Posterior cingulate gyrus (tissue), 11 donors: ENCODE measurements around the gene DLL1.
"Not testable (repeated sequence)": the region's sequence is repeated elsewhere in the genome, so short reads cannot be mapped to it uniquely, and the experiment has no call there.

Experiments used
- DNase-seq, 10 donors: peaks; one replicate each; pipeline versions ENCODE4 v3.0.0 to v3.0.0-alpha.2; 2020 to 2021; ENCODE audit warnings: mixed read lengths in 3 of 10
- intact Hi-C: fragments of 100-400 bp; cut with DNase I; formaldehyde crosslinking; loops from one replicate; pipeline ENCODE4 v1.15.1; 2023

Gene DLL1

DNA sequence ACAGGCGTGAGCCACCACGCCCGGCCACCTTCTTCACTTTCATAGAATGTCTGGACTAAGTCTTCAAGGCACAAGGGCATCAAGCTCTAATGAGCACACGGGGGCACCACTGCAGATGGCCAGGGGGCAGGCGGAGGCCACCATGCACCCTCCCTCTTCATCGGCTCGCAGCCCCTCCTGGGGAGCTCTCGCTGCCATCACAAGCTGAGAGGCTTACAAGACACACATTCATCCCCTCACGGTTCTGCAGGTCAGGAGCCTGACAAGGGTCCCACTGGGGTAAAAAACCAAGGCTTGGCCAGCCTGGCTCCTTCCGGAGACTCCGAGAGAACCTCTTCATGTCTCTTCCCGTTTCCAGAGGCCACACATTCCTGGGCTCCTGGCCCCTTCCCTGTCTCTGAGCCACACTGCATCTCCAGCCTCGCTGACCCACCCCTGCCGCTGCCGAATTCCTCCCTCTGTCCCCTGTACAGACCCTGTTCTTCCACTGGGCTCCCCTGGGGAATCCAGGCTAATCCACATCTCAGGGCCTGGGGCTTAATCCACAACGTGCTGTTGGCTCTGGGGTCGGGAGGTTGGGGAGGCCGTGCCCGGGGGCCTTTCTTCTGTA is 19.8 kb downstream of the DLL1 start:
- DNase-seq: peak in 3 of 10 donors; percentile 39 to 70 (median 53)
- intact Hi-C loops: no loop called here

DNA sequence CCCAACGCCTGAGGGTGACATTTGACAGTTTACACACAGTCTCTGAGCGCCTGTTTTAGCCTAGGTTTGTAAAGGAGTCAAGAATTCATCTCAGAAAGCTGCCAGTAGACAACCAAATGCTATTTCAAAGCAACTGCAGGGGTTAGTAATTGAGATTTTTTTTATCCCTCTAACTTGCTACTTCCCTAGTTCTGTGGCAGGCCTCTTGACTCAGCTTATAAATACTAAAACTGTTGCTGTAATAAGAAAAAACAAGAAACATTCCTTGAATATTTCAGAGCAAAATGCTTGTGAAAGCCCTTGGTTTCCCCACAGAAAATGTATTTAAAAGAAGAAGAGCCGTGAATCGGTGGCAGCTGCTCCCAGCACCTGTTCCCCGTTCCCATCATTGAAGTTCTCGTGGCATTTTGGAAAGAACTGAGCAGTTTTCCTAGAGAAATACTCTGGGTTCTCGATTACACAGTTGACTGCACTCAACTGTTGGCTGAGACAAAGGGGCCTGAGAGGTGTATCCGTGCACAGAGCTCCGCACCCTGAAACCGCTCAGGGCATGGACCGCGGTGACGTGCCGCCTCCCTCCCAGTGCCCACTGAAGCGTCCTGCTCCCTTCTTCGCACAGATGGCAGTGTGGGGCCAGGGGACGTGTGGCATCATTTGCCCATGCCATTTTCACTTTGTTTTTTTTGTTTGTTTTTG is 20.9 kb downstream of the DLL1 start:
- intact Hi-C loops: no loop called here
- DNase-seq: peak in 3 of 10 donors; percentile 39 to 75 (median 61)

DNA sequence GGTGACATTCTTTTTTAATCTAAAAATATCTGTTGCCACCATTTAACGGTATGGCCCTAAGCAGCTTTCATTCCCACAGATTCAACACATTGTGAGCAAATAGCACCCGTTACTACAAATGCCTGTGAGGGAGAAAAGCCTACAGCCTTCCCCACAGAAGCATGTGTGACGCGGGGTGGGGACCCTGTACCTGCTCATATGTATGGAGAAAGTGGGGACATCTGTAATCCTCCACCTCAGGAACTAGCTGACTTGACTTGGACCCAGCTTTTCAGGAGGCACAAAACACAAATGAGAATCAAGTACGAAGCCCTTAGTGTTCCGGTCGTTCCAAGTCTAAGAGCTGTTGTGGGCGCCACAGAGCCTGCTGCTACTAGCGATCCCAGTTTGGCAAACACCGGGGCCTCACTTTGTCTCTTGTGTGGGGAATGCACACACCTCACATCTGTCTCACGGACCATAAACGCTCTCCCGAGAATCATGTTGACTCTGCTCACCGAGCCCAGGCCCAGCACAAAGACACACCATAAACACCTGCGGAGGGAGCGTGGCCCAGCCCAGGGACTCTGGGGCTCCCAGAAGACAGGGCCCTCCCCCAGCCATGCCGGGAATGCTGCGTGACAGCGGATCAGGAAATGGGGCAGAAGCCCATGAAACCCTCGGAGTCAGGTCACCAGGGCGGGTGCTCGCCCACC is 21.6 kb downstream of the DLL1 start:
- peak in 3 of 10 donors; percentile 39 to 84 (median 55) for DNase-seq
- intact Hi-C loops: no loop called here

DNA sequence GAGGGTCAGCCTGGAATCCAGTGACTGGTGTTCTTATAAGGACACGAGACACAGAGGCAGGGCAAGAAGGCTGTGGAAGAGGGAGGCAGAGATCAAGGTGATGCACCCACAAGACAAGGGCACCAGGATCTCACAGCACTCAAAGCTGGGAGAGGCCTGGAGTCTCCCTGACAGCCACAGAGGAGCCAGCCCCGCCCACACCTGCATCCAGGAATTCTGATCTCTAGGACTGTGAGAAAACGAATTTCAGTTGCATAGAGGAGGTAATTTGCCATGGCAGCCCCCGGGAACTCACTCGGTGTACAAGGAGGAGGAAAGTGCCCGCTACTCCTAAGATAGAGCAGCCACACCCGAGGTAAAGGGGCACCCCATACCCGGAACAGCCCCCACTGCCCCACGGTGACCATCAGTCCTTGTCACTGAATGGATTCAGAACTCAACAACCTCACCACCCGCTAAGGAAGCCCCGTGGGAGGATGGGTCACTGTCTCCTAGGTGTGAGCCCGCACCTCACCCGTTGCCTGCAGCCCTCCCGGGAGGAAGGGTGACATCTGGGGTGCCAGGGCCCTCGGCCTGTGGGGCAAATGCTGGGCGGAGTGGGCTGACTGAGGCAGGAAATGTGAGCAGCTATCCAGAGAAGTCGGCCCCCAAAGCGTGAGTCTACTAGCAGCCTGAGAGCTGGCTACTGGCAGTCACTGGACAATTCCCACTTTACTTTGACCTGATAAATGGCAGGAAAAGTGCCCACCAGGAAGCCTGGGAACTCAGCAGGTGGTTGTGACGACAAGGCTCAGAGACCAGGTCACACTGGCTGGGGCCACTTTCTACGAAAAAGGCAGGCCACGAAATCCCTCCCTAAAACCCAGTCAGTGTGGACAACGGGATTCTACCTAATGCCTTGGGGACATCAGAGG is 22.4 kb downstream of the DLL1 start:
- intact Hi-C loops: no loop called here
- DNase-seq: peak in 3 of 10 donors; percentile 55 to 73 (median 59)

DNA sequence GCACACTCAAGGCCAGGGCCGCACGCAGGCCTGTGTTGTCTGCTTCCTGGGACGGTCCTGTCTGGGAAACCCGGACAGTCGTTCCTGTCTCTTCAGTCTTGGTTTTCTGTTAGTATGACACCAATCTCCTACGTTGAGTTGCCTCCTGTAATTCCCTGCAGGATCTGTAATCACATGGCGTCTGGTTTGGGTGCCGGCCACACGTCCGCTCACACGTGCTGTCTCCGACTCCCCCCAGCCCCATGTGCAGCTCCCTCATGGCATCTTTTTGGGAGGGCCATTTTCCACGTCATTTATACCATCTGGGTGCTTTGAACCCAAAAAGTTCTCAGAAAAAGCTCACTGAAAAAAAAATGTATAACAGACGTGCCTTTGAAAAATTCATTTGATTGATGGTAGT is 23.2 kb downstream of the DLL1 start:
- DNase-seq: peak in 2 of 10 donors; percentile 40 to 49
- intact Hi-C loops: no loop called here

DNA sequence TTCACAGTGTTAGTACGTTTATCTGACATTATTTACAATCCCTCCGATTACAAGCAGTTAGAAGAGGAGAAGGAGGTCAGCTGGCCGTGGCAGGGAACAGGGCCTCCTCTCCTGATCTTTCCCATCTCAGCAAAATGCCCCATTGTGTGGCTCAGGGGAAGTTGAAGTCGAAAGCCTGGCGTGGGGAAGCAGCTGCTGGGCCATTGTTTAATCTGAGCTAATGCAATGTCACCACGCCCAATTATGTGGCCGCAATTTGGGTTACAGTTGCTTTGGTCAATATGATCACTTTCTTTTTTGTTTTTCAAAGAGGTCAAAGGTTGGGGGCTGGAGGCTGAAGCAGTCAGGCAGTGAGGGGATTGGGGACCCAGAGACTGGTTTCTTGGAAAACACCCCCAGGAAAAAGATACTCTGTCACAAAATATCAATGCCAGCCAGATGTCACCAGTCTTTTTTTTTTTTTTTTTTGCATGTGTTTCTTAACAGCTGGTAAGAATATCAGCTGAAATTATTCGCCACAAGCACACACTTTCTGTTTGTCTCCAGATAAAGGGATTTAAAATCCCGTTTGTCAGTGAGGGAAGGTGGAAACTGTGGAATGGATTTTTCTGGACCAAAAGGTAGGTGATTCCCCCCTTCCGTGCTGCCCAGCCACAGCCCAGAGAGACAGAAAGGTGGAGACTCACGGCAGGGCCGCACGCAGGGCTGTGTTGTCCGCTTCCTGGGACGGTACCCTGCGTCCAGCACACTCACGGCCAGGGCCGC is 24.6 kb downstream of the DLL1 start:
- DNase-seq: peak in 8 of 10 donors; percentile 43 to 95 (median 72)
- intact Hi-C loops: no loop called here

DNA sequence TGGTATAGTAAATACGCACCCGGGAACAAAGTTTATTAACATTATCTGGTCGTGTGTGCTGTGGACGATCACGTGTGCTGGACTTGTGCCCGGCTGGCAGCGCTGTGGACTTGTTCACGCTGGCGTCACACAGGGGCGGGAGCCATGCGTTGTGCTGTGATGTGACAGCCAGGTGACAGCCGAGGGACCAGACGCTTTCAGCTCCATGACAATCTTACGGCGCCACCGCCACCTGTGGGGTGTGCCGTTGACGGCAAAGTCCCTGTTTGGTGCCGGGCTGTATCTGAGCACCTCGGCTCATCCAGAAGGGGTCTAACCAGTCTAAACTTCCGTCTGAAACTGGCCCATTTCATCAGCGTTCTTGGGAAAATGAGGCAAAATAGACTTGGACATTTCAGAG is 25.2 kb downstream of the DLL1 start:
- intact Hi-C loops: no loop called here
- DNase-seq: peak; percentile 39 to 96 (median 81)

DNA sequence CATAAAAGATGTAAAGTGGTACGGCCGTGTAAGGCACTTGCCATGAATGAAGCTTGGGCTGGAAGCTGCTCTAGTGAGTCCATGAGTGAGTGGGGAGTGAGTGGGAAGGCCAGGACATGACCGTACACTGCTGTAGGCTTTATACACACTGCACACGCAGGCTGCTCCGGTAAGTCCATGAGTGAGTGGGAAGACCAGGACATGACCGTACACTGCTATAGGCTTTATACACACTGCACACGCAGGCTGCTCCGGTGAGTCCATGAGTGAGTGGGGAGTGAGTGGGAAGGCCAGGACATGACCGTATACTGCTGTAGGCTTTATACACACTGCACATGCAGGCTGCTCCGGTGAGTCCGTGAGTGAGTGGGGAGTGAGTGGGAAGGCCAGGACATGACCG is 26.2 kb downstream of the DLL1 start:
- intact Hi-C loops: not testable (repeated sequence)
- DNase-seq: peak in 3 of 10 donors; percentile 15 to 71 (median 21)

DNA sequence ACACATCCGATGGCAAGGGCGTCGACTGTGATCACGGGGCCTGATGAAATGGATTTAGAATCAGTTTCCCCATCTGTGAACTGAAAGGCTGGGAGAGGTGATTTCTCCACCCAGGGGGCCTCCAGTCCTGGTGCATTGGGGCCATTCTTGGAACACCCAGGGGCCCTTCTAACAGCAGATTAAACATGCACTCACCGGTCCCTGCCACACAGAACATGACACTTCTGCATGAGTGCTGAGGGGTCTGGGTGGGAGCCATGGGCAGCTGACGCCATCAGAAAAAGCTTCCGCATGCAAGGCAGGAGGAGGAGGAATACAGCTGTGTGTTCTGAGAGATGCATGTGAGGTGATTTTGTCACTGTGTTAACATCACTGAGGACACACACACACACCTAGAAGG is 26.8 kb downstream of the DLL1 start:
- DNase-seq: peak in 2 of 10 donors; percentile 36 to 53
- intact Hi-C loops: no loop called here

DNA sequence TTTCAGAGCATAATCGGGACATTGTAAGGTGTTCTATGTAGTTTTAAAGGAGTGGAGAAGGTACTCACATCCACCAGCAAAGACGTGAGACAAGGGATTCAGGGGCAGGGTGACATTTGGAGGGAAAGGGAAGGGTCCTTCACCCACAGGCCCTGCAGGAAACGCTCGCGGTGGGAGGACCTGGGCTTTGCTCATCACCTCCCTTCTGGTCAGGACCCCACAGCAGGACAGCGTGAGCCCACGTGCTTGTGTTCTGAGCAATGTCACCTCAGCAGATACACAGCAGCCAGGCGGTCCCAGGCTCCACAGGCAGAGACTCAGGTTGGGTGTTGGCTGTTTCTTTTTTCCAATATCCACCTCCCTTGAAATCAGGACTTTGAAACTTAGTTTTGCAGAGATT is 27.5 kb downstream of the DLL1 start:
- intact Hi-C loops: no loop called here
- DNase-seq: peak in 3 of 10 donors; percentile 25 to 61 (median 48)

DNA sequence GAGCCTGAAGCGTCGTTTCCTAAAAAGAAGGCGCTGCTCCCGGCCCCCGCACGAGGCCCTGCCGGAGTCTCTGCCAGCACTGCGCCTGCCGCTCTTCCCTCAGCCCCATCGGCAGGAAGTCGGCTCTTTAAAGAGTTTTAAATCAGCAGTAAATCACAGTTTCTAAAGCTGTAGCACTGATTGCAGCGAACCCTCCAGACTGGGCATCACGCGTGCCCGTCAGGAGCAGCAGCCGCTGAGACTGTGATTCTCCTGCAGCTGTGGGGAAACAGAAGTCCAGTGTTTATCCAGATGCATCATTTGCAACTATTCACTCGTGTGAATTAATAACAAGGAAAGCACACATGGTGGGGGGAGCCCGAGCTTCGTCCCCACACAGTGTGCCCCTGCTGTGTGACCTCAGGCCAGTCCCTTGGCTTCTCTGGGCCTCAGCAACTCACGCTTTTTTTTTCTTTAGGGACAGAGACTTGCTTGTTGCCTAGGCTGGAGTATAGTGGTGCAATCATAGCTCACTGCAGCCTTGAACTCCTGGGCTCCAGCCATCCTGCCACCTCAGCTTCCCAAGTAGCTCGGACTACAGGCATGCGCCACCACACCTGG is 28.3 kb downstream of the DLL1 start:
- intact Hi-C loops: loop anchor here (1.0 kb wide), 1 partner anchor 28 kb away; no protein-coding TSS in a partner anchor
- DNase-seq: peak; percentile 35 to 94 (median 57)

DNA sequence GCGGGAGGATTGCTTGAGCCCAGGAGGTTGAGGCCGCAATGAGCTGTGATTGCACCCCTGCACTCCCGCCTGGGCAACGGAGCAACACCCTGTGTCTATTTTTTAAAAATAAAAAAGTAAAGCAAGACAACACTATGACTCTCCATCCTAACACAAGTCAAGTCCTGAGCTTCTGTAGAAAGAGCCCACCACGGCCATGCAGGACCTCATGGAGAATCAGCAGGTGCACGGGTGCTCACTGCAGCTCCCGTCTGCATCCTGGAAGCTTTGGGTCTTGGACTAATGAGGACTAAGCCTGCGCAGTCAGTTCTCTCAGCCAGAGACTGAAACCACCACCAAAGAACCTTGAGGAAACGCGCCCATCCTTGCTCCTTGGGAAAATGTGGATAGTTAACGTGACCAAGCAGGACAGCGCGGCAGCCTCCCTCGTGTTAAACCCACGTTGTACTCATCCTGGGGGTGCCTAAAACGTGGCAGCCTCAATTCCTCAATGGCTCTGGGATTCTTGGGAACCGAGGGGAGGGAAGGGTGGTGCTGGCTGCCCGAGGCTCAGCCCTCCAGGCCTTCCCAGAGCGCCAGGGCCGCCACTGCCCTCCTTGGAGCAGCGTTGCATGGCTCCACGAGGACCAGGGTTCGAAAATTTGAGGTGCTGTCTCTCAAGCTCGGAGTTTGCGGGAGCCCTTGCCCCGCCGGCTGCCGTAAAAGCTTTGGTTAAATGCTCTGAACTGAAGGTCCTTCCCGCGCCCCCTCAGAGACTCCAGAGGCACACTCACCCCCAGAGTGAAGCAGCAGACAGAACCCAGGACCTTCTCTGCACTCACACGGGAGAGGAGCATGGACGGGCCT is 29.0 kb downstream of the DLL1 start:
- intact Hi-C loops: loop anchor here (1.0 kb wide), 1 partner anchor 28 kb away; no protein-coding TSS in a partner anchor

DNA sequence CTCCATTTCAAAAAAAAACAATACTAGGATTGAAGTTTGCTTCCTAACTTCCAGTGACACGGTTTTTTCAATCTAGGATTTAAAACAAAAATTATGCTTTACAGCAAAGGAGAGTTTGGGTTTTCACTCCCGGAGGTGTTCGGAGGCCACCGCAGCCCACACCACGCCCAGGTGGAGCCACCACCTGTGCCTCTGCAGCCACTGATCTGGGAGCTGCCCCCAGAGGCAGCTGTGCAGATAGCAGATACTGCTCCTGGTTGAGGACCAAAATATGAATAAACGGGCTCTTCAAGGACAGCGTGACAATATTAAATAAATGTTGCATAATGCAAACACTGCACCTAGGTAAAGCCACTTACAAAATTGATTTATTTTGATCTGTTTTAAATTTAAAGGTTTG is 30.2 kb downstream of the DLL1 start:
- DNase-seq: peak in 4 of 10 donors; percentile 6 to 39 (median 30)
- intact Hi-C loops: loop anchor here (1.0 kb wide), 1 partner anchor 15 kb away; no protein-coding TSS in a partner anchor

More for the DNA sequence above, 29.0 kb downstream of the DLL1 start:
- DNase-seq: peak in 4 of 10 donors; percentile 10 to 81 (median 44)

DNA sequence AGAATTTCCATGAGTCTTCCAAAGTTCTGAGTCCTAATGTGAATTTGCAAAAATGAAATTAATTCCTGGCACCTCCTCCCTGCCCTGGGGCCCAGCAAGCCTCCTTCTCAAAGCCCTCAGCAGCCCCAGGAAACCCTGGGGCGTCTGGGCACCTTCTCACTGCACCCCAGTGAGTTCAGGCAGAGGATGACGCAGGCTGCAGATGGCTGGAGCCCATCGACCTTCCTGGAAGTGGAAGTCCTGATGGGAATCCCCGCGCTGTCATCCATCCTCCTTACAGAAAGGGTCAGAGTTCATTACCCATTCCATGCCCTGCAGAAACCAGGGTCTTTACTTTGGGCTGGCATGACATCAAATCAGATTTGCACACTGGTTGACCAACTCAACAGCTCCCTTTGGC is 31.6 kb downstream of the DLL1 start:
- DNase-seq: peak in 3 of 10 donors; percentile 39 to 74 (median 41)

DNA sequence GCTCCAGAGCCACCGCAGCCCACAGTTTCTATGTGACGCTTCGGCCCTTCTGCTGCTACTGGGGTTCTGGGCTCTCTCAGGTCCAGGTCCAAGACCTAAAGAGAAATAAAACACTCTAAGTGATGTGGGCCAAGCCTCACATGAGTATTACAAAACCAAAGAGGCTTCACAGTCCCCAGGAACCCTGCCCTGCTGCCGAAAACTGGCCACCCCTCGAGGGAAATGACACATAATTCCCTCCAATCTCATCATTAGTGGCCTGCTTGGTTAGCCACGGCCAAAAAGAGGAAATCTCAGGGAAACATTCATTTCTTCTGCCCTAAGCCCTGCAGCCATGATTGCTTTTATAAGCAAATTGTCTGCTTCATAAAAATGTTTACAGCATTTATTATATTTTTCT is 32.5 kb downstream of the DLL1 start:
- peak in 3 of 10 donors; percentile 8 to 31 (median 13) for DNase-seq
- intact Hi-C loops: no loop called here

More for the DNA sequence above, 31.6 kb downstream of the DLL1 start:
- intact Hi-C loops: no loop called here

DNA sequence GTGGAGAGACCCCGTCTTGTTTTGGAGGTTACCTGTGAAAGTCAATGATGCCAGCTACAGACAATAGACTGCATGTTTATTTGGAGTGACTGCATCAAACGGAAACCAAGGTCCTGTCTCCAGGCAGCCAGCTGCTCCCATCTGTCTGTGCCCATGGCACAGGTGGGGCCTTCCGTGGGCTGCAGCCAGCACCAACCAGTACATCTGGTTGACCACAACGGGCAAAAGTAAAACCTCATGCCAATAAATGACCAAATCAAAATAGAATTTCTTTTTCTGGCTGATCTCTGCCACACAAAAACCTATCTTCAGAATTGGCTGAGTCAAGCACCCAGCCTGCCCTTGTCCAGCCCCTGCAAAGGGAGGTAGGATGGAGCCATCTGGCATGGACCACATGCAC is 33.5 kb downstream of the DLL1 start:
- peak in 3 of 10 donors; percentile 33 to 63 (median 41) for DNase-seq
- intact Hi-C loops: no loop called here

DNA sequence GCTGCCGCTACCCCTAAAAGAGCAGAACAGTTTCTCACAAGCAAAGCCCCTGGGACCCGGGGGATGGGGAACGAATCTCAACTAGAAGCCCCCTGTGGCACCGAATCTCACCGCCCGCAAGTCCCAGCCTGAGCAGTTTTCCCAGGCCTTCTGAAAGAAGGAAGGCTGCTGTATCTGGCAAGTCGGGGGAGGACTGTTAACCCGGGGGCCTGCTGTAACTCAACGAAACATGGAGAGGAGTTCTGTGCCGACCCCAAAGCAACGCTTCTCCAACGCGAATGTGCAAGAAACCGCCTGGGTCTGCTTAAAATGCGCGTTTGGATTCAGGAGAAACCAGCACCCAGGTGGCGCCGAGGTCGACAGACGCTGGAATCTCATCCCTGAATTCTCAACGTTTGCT is 34.2 kb downstream of the DLL1 start:
- DNase-seq: peak in 3 of 10 donors; percentile 25 to 51 (median 33)
- intact Hi-C loops: no loop called here
